ENCODE measurements around the gene ADAMTS5.

The ADAMTS5 gene

DNA sequence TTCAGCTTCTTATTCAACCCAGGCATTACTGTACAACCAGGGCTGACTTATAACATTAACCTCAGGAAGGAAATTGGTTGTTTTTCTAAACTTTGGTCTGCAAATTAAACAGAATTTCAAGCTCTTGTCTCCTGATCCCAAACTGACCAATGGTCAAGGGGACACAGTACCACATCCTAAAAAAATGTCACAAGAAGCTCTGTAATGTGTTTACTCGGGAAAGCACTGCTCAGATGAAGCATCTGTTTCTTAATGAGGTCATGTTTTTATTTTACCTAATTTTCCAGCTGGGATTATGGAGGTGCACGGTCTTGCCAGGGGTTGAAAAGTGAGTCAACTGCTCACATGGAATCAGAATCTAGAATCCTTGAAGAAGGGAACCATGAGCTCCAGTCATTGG is 18.7 kb downstream of the ADAMTS5 start:
- no peak for DNase-seq (ENCODE audit: low spot score)

DNA sequence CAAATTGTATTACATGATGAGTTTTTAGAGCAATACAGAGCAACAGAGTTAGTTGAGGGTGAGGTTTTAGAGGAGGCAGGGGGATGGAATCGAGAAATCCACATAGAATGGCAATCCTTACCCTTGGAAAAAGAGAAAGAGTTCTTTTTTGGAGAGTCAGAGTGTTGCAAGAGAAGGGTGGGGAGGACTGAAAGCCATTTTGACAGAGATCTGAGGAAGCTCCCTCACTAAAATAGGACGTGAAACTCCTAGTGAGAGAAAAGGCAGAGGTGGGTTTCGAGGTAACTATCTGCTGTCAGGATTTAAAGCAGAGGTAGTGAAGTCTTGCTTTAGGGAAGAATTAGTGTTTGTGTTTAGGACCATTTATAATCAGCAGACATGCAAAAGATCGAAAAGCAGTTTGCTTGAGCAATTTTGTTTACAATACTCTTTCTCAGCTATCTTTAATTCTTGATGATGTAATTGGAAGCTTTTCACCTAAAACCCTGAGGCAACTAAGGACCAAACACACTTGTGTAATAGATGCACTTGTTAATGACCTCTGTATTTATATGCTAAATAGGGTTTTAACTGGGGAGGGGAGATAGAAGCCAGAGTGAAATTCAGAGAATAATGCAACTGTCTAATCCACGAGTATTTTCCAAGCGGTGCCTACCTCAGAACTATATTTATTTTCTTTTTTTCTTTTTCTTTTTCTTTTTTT is 20.0 kb downstream of the ADAMTS5 start:
- DNase-seq (ENCODE audit: low spot score), result no peak

- no peak for DNase-seq (ENCODE audit: low spot score)
Measured at GRCh38 chr21:26945916-26946675, 20.8 kb downstream of the ADAMTS5 start.

- no peak for DNase-seq (ENCODE audit: low spot score)
Measured at GRCh38 chr21:26943921-26944320, 23.0 kb downstream of the ADAMTS5 start.

DNA sequence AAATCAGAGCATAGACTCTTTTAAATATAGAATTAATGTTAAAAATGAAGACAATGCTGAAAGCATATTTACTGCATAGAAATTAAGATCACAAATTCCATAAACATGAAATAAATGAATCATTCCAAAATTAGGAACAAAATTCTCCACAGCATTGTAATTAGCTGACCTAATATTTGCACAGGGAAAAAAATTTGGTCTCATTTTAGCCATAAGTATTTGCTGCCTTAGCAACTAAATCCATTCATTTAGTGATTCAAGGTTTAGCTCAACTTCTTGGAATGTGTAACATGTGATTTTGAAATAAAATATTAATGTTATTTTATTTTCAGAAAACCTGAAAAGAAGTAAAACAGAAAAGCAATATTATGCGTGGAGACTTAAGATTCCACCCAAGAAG is 25.5 kb downstream of the ADAMTS5 start:
- DNase-seq (ENCODE audit: low spot score), result no peak

- no peak for DNase-seq (ENCODE audit: low spot score)
Measured at GRCh38 chr21:26939601-26940111, 27.2 kb downstream of the ADAMTS5 start.

DNA sequence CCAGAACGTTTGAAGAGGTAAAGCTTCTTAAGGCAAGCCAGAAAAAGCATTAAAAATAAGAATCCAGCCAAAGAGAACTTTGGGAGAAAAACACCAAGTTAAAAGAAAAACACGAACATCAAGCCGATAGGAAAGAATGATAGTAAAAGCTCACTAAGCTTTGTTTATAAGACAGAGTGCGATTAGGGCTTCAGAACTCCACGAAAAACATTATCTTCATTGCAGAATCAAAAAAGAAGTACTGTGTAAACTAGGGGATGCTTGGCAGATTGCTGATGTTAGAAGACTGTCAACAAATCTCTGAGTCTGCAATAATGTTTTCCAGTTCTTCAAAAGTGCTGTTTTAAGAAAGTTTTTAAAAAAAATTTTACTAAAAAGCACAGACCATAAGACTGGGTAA is 30.2 kb downstream of the ADAMTS5 start:
- DNase-seq (ENCODE audit: low spot score), result no peak

- DNase-seq (ENCODE audit: low spot score), result no peak
Measured at GRCh38 chr21:26935977-26936376, 30.9 kb downstream of the ADAMTS5 start.

DNA sequence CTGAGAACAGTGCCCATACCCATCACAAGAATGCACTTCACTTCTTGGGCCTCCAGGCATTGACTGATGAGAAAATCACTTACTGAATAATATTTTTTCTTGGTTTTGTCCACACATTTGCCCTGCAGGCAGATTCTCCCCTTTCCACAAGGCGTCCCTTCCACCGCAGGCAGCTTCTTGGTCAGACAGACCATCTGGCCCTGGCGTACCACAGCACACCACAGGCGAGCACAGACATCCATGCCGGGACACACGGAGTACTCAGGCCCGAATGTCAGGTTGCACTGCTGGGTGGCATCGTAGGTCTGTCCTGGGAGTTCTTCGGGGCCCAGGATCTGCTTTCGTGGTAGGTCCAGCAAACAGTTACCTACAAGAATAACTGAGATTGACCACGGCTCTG is 32.5 kb downstream of the ADAMTS5 start:
- no peak for DNase-seq (ENCODE audit: low spot score)

GRCh38 chr21:26933448-26933847 is 33.4 kb downstream of the ADAMTS5 start:
- DNase-seq (ENCODE audit: low spot score), result no peak

GRCh38 chr21:26925636-26926035 is 41.3 kb downstream of the ADAMTS5 start:
- no peak for DNase-seq (ENCODE audit: low spot score)

- DNase-seq (ENCODE audit: low spot score), result no peak
Measured at GRCh38 chr21:26925122-26925521, 41.8 kb downstream of the ADAMTS5 start.

GRCh38 chr21:26923986-26924385 is 42.9 kb downstream of the ADAMTS5 start:
- no peak for DNase-seq (ENCODE audit: low spot score)

- no peak for DNase-seq (ENCODE audit: low spot score)
Measured at GRCh38 chr21:26920055-26920454, 46.8 kb downstream of the ADAMTS5 start.

GRCh38 chr21:26918323-26919079 is 48.4 kb downstream of the ADAMTS5 start:
- no peak for DNase-seq (ENCODE audit: low spot score)

- DNase-seq (ENCODE audit: low spot score), result no peak
Measured at GRCh38 chr21:26916799-26917198, 50.1 kb downstream of the ADAMTS5 start.

GRCh38 chr21:26914557-26914956 is 52.3 kb downstream of the ADAMTS5 start:
- DNase-seq (ENCODE audit: low spot score), result no peak

GRCh38 chr21:26912466-26912865 is 54.4 kb downstream of the ADAMTS5 start:
- DNase-seq (ENCODE audit: low spot score), result no peak

GRCh38 chr21:26909972-26910371 is 56.9 kb downstream of the ADAMTS5 start:
- no peak for DNase-seq (ENCODE audit: low spot score)

DNA sequence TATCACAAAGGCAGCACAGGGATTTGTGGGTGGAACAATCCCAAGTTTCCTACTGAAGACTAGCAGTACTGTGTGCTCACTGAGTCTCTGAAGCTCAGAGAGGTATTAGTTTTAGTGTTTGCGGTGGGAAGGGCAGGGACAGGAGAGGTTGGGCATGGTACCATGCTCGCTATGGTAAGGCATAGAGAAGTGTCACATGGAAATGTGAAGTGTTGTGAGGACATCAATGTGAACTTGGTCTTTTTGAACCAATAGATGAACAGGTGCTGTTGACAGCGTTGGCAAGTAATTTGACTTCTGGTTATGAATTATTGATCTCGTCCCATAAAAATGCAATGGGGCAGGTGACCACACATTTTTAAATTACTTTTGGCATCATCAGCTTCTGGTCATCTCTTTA is 65.9 kb downstream of the ADAMTS5 start:
- no peak for DNase-seq (ENCODE audit: low spot score)

- DNase-seq (ENCODE audit: low spot score), result no peak
Measured at GRCh38 chr21:26892151-26892550, 74.7 kb downstream of the ADAMTS5 start.

DNA sequence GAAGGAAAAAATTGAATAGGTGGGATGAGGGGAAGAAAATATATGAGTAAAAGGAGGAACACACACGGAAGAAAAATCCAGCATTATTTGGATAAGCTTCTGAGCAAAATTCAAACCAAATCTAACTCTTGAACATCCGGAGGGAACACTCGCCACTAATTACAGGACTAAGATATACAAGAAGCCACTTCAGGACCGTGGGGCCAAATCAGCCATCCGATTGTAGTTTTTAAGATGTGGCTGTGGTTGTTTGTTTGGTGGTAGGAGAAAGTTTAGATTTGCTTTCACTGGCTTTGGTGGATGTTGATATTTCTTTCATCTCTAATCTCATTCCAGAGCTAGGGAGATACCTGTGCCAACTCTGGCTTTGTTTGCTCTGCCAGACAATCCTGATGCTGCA is 78.0 kb downstream of the ADAMTS5 start:
- DNase-seq (ENCODE audit: low spot score), result no peak

DNA sequence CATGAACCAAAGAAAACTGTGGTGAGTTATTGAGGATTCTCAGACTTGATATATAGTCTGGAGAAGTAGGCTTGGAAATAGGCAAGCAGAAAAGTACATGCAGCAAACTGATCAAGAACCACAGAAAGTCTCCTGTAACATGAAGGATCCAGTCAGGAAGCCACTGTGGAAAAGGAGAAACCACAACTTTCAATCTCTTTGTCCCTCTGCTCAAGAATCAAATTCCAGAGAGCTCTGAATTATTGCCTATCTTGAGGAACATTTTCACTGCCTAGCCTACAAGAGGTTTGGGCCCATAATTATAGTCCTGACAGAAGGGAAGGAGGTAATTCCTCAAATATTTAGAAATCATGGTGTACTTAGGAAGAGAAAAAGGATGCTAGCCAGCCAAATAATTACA is 78.6 kb downstream of the ADAMTS5 start:
- DNase-seq (ENCODE audit: low spot score), result no peak
